Smooth muscle cell (in vitro differentiated cells): Measurements from ENCODE around the gene PKM. TPM values are rescaled to one million over a fixed set of nuclear protein-coding genes. Genes with fewer than 3 reads are reported as not detected.

Source experiments
- DNase-seq: peaks from one replicate; lab custom pipeline; 2025; ENCODE audit not compliant: unreplicated experiment; lab: John Stamatoyannopoulos, UW
- H2AFZ ChIP-seq: fragments of 200-600 bp; sonication (generic); 2 replicates; pipeline ENCODE4 v1.6.0; 2016; ENCODE audit warnings: antibody characterized with exemption, low read depth, mild to moderate bottlenecking
- H3F3A ChIP-seq: fragments of 200-600 bp; sonication (generic); 2 replicates; pipeline ENCODE4 v1.6.0; 2017; ENCODE audit warnings: antibody characterized with exemption, low read depth
- H3K27ac ChIP-seq: fragments of 200-600 bp; sonication (generic); 2 replicates; pipeline ENCODE4 v1.5.1; 2016; ENCODE audit warnings: low read depth, mild to moderate bottlenecking
- H3K27me3 ChIP-seq: fragments of 200-600 bp; sonication (generic); 2 replicates; pipeline ENCODE4 v1.6.1; 2016; ENCODE audit warnings: low read depth, mild to moderate bottlenecking
- H3K36me3 ChIP-seq: fragments of 200-600 bp; sonication (generic); 2 replicates; pipeline ENCODE4 v1.5.1; 2016; ENCODE audit warnings: low read depth
- H3K4me1 ChIP-seq: fragments of 200-600 bp; sonication (generic); 2 replicates; pipeline ENCODE4 v1.5.1; 2016; ENCODE audit warnings: low read depth
- H3K4me2 ChIP-seq: fragments of 200-600 bp; sonication (generic); 2 replicates; pipeline ENCODE4 v1.6.0; 2016; ENCODE audit warnings: mild to moderate bottlenecking
- H3K4me3 ChIP-seq: fragments of 200-600 bp; sonication (generic); 2 replicates; pipeline ENCODE4 v1.5.1; 2016; ENCODE audit warnings: mild to moderate bottlenecking
- H3K79me2 ChIP-seq: fragments of 200-600 bp; sonication (generic); 2 replicates; pipeline ENCODE4 v1.6.0; 2016; ENCODE audit warnings: low read depth, mild to moderate bottlenecking
- H3K9ac ChIP-seq: fragments of 200-600 bp; sonication (generic); 2 replicates; pipeline ENCODE4 v1.6.0; 2016; ENCODE audit warnings: low read depth
- H3K9me3 ChIP-seq: fragments of 200-600 bp; sonication (generic); replicated peaks from 2 replicates; pipeline ENCODE4 v1.5.1; 2016; ENCODE audit warnings: low read depth
- H4K20me1 ChIP-seq: fragments of 200-600 bp; sonication (generic); 2 replicates; pipeline ENCODE4 v1.6.0; 2016; ENCODE audit warnings: low read depth
- WGBS: methylation state at CpG from one replicate; pipeline ENCODE4 v1.1.7; 2016; ENCODE audit warnings: low lambda C conversion rate; 5-methylcytosine and 5-hydroxymethylcytosine counted together
- polyA plus RNA-seq: library from polyadenylated mRNA; unstranded; fragments of >200 nt; fragmentation: Nextera tagmentation; extraction: Ambion mirVana; gene quantifications from 2 replicates; pipeline ENCODE4 v1.2.1, GENCODE V29; 2016
- total RNA-seq: library from RNA; depleted of rRNA; stranded (reverse); fragments of >200 nt; gene quantifications from 2 replicates; pipeline ENCODE4 v1.2.3, GENCODE V29; 2014
- TF ChIP-seq, protein P1 (sequence below): fragments of 200-600 bp; sonication (generic); IDR thresholded peaks from 2 replicates; pipeline ENCODE4 v1.5.1; 2017; ENCODE audit warnings: borderline replicate concordance, mild to moderate bottlenecking, antibody characterized with exemption; ENCODE audit not compliant: insufficient read depth, poor library complexity, severe bottlenecking

The PKM gene
- total and polyA plus RNA-seq, 2 experiments from 2014 or later, result 1,125 to 1,598 TPM

- DNase-seq, result no peak
- Histone ChIP-seq H3K27me3 (no peaks in the 10 kb centered on the region), H3K4me1 (no peaks in the 10 kb centered on the region), H4K20me1 (no peaks in the 10 kb centered on the region), H3K79me2 (no peaks in the 10 kb centered on the region), H3K4me3 (no peak overlapping the region), H3K4me2 (no peak overlapping the region), H3F3A (no peaks in the 10 kb centered on the region), H3K27ac (no peak overlapping the region), H3K9me3 (no peaks in the 10 kb centered on the region), H3K36me3 (no peaks in the 10 kb centered on the region), H2AFZ (no peak overlapping the region), H3K9ac (no peak overlapping the region)
- WGBS, result 92% methylated on average over 7 of the region's 7 CpGs
- TF ChIP-seq, protein P1, sequence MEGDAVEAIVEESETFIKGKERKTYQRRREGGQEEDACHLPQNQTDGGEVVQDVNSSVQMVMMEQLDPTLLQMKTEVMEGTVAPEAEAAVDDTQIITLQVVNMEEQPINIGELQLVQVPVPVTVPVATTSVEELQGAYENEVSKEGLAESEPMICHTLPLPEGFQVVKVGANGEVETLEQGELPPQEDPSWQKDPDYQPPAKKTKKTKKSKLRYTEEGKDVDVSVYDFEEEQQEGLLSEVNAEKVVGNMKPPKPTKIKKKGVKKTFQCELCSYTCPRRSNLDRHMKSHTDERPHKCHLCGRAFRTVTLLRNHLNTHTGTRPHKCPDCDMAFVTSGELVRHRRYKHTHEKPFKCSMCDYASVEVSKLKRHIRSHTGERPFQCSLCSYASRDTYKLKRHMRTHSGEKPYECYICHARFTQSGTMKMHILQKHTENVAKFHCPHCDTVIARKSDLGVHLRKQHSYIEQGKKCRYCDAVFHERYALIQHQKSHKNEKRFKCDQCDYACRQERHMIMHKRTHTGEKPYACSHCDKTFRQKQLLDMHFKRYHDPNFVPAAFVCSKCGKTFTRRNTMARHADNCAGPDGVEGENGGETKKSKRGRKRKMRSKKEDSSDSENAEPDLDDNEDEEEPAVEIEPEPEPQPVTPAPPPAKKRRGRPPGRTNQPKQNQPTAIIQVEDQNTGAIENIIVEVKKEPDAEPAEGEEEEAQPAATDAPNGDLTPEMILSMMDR, result no peak
Measured at GRCh38 chr15:72154316-72154715, 76.7 kb downstream of the PKM start.

- H3K79me2 ChIP-seq, result no peaks in the 10 kb centered on the region
- H3F3A ChIP-seq, result no peaks in the 10 kb centered on the region
- 84% methylated on average over 5 of the region's 5 CpGs for WGBS
- H4K20me1 ChIP-seq, result no peaks in the 10 kb centered on the region
- H3K9me3 ChIP-seq, result no peaks in the 10 kb centered on the region
- no peak overlapping the region for H3K27ac ChIP-seq
- H3K9ac ChIP-seq, result no peak overlapping the region
- DNase-seq, result no peak
- H3K4me1 ChIP-seq, result no peaks in the 10 kb centered on the region
- H3K36me3 ChIP-seq, result no peaks in the 10 kb centered on the region
- H2AFZ ChIP-seq, result no peak overlapping the region
- H3K4me2 ChIP-seq, result no peak overlapping the region
- H3K4me3 ChIP-seq, result no peak overlapping the region
- no peaks in the 10 kb centered on the region for H3K27me3 ChIP-seq
- TF ChIP-seq, protein P1, result no peak
Measured at GRCh38 chr15:72153269-72154000, 77.6 kb downstream of the PKM start.

Other genes starting within 250 kb of the PKM start
- 36.9 and 41.9 TPM in 2 replicates for gene MYO9A, start 113.0 kb downstream of the PKM start, total RNA-seq
- 10.7 and 15.0 TPM in 2 replicates for gene MYO9A, start 113.0 kb downstream of the PKM start, polyA plus RNA-seq
- 1.0 and 4.0 TPM in 2 replicates for gene SENP8, start 112.8 kb downstream of the PKM start, total RNA-seq
- gene SENP8, start 112.8 kb downstream of the PKM start, polyA plus RNA-seq, result 2.3 and 2.8 TPM in 2 replicates
- 2.1 and 2.9 TPM in 2 replicates for gene GRAMD2A, start 33.4 kb downstream of the PKM start, total RNA-seq
- gene GRAMD2A, start 33.4 kb downstream of the PKM start, polyA plus RNA-seq, result 0.54 and 2.9 TPM in 2 replicates
- 24.6 and 29.2 TPM in 2 replicates for gene PARP6, start 41.4 kb upstream of the PKM start, total RNA-seq
- 40.3 and 59.2 TPM in 2 replicates for gene PARP6, start 41.4 kb upstream of the PKM start, polyA plus RNA-seq
- gene CELF6, start 89.0 kb upstream of the PKM start, total RNA-seq, result 0.81 and 1.9 TPM in 2 replicates
- 0.19 and 0.43 TPM in 2 replicates for gene CELF6, start 89.0 kb upstream of the PKM start, polyA plus RNA-seq
- gene HEXA, start 144.8 kb upstream of the PKM start, total RNA-seq, result 77.4 and 103 TPM in 2 replicates
- gene HEXA, start 144.8 kb upstream of the PKM start, polyA plus RNA-seq, result 139 and 155 TPM in 2 replicates
- not detected in 2 replicates for gene TMEM202, start 167.1 kb upstream of the PKM start, total RNA-seq
- not detected in 2 replicates for gene TMEM202, start 167.1 kb upstream of the PKM start, polyA plus RNA-seq
- gene ARIH1, start 243.1 kb upstream of the PKM start, total RNA-seq, result 54.3 and 70.5 TPM in 2 replicates
- gene ARIH1, start 243.1 kb upstream of the PKM start, polyA plus RNA-seq, result 78.1 and 96.3 TPM in 2 replicates